ENCODE data around the gene COTL1.
"Not testable (repeated sequence)": the region's sequence is repeated elsewhere in the genome, so short reads cannot be mapped to it uniquely, and the experiment has no call there.

COTL1 gene

DNA sequence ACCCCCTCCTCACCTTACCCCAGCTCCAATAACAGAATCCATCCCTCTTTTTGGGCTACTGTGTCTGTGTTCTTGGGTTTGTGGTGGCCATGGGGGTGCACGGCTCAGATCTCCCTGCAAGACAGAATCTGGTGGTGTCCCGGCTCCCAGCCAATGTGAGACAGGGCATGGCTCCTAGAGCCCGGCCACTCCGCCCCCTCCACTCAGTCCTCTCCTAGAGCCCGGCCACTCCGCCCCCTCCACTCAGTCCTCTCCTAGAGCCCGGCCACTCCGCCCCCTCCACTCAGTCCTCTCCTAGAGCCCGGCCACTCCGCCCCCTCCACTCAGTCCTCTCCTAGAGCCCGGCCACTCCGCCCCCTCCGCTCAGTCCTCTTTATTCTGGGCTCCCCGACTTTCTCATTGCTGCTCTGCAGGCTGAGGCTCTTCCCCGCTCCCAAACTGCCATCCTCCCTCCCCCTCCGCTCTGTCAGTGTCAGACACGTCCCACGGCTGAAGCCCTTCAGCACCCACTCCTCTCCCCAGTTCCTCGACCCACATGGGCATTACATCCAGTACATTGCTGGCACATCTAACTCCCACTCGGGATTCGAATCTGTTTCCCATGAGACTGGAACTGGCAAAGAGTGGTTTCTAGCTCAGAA, 92.8 kb downstream of the COTL1 start:
- not testable (repeated sequence) for DNase-seq

DNA sequence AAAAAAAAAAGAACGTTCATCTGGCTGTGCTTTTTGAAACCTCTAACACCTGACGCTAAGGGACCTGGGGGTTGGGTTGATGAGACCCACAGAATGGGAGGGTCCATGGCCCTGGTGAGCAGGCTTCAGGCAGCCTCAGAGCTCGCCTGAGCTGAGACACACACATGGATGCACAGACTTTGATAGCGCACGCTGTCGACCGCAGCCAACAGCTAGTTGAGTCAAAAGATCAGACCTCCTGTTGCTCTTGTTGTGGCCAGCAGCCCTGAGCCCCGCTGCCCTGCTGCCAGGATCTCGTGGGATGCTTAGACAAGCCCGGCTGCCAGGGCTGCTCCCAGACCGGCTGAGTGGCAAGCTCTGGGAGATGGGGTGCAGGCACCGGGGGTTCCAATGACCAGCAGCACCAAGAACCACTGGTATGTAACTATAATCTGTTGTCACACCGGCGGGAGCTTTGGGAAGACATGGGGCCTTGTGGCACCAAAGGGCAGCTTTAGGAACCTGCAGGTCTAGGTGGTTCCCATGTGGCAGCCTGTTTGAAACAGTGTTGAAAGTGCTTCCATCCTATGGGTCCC, 93.4 kb downstream of the COTL1 start:
- no peak for DNase-seq

DNA sequence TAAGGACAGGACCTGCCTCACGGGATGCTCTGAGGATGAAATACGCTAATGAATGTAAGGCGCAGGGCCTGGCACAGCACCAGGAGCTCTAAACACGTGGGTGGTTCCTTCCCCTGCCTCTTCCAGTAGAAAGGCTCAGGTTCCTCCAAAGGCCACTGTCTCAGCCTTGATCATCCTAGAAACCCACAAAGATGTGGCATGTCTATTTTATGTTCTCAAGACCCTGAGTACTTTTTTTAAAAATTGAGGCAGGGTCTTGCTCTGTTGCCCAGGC, 96.4 kb downstream of the COTL1 start:
- no peak for DNase-seq

DNA sequence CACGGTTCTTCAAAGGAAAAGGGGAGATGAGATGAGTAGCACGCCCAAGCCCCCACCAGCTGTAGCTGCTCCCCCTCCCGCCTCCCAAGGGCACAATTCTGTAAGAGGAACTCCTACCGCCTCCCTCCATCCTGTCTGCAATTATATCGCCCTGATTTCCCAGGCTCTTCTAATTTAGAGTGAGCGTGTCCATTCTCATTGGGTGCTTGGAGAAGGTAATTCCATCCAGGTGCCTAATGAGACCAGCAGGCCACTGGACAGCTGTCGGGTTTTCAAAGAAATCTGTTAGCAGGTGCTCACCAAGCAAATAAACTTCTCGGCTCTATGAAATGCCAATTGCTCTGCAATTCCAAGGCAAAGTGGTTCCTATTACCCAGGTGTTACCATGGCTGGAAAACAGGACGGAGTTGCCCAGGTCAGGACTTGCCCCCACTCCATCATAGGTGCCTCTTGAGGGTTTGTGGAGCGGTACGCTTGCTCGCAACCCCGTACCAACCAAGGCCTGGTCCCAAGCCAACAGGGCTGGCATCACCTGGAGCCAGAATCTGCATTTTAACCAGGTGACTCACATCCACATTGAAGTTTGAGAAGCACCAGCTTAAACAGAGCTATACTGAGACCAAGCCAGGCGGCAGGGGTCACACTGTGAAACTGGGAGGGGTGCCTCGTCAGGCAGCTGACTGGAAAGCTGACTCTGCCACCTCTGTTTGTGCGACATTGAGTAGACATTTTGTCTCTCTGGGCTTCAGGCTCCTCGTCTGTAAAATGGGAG, 97.0 kb downstream of the COTL1 start:
- DNase-seq, result no peak

DNA sequence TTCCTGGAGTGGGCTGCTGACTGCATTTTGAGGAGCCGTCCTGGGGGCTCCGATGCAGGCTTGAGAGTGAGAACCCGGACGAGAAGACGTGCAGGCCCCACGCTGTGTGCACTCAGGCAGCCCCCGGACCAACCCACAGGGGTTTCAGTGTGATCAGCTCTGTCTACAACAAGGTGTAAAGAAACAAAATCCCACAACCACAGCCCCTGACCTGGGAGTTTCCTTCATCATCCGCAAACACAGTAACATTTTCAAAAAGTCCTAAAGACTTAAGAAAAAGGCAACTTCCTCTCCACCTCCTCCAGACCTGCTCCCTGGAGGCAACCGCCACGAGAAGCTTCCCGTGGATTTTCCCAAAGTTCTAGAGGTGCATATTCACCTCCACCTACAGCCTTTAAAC, 98.0 kb downstream of the COTL1 start:
- DNase-seq, result no peak

DNA sequence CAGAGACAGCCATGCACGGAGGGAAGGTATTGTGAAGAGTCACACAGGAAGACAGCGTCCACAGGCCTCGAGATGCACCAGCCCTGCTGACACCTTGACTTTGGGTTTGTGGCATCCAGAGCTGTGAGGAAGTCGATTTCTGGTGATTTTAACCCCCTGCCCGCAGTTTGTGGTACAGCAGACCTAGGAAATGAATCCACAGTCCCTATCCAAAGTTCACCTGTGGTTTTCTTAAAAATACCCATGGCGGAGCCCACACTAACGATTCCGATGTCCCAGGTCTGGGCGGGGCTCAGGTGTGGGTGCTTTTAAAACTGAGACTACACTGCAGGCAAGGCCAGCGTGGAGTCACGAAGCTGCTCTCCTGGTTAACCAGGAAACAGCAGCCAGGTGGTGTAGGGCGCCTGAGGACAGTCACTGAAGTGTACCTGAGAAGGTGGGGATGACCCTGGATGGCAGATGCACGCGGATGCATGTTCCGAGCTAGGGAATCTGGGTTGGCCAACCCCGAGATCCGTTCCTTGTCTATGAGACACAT, 99.0 kb downstream of the COTL1 start:
- no peak for DNase-seq

DNA sequence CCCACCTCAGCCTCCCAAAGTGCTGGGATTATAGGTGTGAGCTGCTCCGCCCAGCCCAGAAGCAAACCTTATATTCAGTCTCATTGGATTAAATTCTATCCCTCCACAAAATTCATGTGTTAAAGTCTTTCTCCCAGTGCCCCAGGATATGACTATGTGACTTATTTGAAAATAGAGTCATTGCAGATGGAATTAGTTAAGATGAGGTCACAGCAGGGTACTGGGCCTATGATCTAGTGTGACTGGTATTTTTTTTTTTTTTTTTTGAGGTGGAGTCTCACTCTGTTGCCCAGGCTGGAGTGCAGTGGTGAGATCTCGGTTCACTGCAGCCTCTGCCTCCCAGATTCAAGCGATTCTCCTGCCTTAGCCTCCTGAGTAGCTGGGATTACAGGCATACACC, 99.7 kb downstream of the COTL1 start:
- DNase-seq, result not testable (repeated sequence)

DNA sequence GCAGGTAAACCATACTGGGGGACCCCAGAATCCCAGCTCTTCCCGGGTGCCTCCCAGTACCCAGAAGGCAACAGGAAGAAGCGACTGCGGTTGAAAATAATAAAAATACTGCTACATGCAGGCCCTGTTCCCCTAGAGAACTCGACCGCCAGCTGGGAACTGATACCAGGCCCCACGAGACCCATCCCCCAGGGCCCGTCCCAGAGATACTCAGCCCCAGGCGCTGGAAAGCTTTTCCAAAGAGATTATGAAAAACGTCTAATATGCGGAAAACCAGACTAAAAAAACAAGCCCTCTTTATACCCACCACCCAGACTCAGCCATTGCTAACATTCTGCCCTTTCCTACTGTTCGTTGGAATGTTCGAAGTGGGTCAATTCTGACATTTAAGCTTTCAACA, 100.5 kb downstream of the COTL1 start:
- no peak for DNase-seq

Data from NCI-H2227 treated with DMSO at 0.1 percent for 48 hours (cell line).